Measurements from ENCODE around the gene MAPK9. TPM values are rescaled to one million over a fixed set of nuclear protein-coding genes. Genes with fewer than 3 reads are reported as not detected.

The MAPK9 gene
- total and polyA plus RNA-seq, 12 donors = 13.9 to 47.4 (median 40.3) TPM

GRCh38 chr5:180274695-180275094, 17.2 kb downstream of the MAPK9 start:
- Histone ChIP-seq H3K4me3 (no peak overlapping the region), H3K27ac (no peak overlapping the region), H3K9me3 (peaks cover 0 to 81% (median 25%) of the 10 kb centered on the region in 11 donors), H3K4me1 (no peaks in the 10 kb centered on the region), H3K27me3 (no peaks in the 10 kb centered on the region), H3K36me3 (peaks cover 0 to 98% (median 65%) of the 10 kb centered on the region in 9 donors)
- 93 to 100% methylated on average over 1 of the region's 1 CpG for WGBS, 2 donors
- no peak for ATAC-seq
- intact Hi-C loops (cut with DNase I) = no loop called here
- TF ChIP-seq, protein P1, sequence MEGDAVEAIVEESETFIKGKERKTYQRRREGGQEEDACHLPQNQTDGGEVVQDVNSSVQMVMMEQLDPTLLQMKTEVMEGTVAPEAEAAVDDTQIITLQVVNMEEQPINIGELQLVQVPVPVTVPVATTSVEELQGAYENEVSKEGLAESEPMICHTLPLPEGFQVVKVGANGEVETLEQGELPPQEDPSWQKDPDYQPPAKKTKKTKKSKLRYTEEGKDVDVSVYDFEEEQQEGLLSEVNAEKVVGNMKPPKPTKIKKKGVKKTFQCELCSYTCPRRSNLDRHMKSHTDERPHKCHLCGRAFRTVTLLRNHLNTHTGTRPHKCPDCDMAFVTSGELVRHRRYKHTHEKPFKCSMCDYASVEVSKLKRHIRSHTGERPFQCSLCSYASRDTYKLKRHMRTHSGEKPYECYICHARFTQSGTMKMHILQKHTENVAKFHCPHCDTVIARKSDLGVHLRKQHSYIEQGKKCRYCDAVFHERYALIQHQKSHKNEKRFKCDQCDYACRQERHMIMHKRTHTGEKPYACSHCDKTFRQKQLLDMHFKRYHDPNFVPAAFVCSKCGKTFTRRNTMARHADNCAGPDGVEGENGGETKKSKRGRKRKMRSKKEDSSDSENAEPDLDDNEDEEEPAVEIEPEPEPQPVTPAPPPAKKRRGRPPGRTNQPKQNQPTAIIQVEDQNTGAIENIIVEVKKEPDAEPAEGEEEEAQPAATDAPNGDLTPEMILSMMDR (IDR thresholded peaks at IDR 0.05) = no peak
- DNase-seq = no peak

DNA sequence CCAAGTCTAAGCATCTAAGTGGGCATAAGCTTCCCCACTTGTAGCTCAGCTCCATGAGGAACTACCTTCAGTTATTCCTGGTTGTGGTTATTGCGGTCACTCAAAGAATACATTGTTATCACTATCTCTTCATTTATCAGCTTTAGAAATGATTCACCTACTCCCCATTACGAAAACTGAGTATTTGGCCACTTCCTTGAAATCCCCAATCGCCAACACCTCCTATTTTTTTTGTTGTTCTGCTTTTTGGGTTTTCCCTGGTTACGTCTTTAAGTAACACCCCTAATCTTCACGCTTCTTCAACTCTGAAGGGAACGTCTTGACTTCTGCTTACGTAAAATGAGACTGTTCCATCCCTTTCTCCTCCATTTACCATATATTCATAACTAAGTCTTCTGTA, 20.7 kb downstream of the MAPK9 start:
- no peaks in the 10 kb centered on the region for H3K27me3 ChIP-seq
- H3K4me1 ChIP-seq = no peaks in the 10 kb centered on the region
- ATAC-seq = no peak
- WGBS, 2 donors = 92 to 96% methylated on average over 7 of the region's 7 CpGs
- peaks cover 0 to 100% (median 54%) of the 10 kb centered on the region in 11 donors for H3K9me3 ChIP-seq
- no peak overlapping the region for H3K27ac ChIP-seq
- TF ChIP-seq, protein P1 (IDR thresholded peaks at IDR 0.05) = no peak
- no peak overlapping the region for H3K4me3 ChIP-seq
- no peak for DNase-seq
- intact Hi-C loops (cut with DNase I) = no loop called here
- peaks cover 0 to 98% (median 62%) of the 10 kb centered on the region in 9 donors for H3K36me3 ChIP-seq

- no peak for ATAC-seq
- no peak for DNase-seq
- no peaks in the 10 kb centered on the region for H3K27me3 ChIP-seq
Observed at GRCh38 chr5:180259260-180259611, 32.6 kb downstream of the MAPK9 start.

DNA sequence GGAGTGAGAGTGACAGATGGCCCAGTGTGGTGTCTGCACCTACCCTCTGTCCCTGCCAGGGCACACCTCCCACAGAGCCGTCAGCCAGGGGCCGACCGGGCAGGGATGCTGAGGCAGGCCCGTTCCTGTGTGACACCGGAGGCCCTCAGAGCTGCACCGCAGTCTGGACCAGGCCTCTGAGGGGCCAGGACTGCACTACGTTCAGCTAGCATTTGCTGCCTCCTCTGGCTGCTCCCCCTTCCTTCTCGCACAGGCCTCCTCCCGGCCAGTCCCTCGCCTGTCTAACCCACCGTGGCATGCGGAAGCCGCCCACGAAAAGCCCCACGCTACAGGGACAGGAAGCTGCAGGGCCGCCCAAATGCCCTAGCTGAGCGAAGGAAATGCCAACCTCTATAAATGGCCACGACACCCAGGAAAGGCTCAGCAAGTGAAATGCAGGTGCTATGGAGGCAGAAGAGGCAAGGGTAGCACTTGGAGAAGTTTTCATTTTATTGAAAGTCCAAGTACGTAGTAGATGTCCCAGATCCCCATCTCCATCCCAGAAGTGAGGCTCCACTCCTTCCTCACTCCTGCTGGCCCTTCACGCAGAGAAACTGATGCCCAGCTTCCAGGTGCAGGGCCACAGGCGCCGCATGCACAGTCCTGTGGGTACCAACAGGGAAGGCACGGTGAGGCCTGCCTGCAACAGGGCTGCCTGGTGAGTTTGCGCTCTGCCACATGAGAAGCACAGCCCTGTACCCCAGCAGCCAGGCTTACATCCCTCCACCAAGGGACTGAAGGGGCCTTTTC, 38.7 kb downstream of the MAPK9 start:
- peaks cover 0 to 100% (median 72%) of the 10 kb centered on the region in 9 donors for H3K36me3 ChIP-seq
- no peaks in the 10 kb centered on the region for H3K27me3 ChIP-seq
- TF ChIP-seq, protein P1 (IDR thresholded peaks at IDR 0.05) = no peak
- no peaks in the 10 kb centered on the region for H3K4me1 ChIP-seq
- ATAC-seq (no peak), DNase-seq (no peak)
- no peak overlapping the region for H3K27ac ChIP-seq
- intact Hi-C loops (cut with DNase I) = no loop called here
- peaks cover 12 to 100% (median 97%) of the 10 kb centered on the region in 11 donors for H3K9me3 ChIP-seq
- WGBS, 2 donors = 95 to 99% methylated on average over 24 of the region's 24 CpGs
- no peak overlapping the region for H3K4me3 ChIP-seq

More at GRCh38 chr5:180259260-180259611, 32.6 kb downstream of the MAPK9 start:
- no peak overlapping the region for H3K4me3 ChIP-seq
- TF ChIP-seq, protein P1 (IDR thresholded peaks at IDR 0.05) = no peak
- H3K9me3 ChIP-seq = peaks cover 15 to 100% (median 100%) of the 10 kb centered on the region in 11 donors
- intact Hi-C loops (cut with DNase I) = no loop called here
- H3K36me3 ChIP-seq = peaks cover 4 to 100% (median 94%) of the 10 kb centered on the region in 9 donors
- no peak overlapping the region for H3K27ac ChIP-seq
- no peaks in the 10 kb centered on the region for H3K4me1 ChIP-seq
- 67 to 98% methylated on average over 3 of the region's 3 CpGs for WGBS, 2 donors

Measured in heart right ventricle (tissue), 16 donors.